ENCODE data around the gene PRDX5. TPM values are rescaled to one million over a fixed set of nuclear protein-coding genes. Genes with fewer than 3 reads are reported as not detected.
"Not testable (repeated sequence)": the region's sequence is repeated elsewhere in the genome, so short reads cannot be mapped to it uniquely, and the experiment has no call there.

PRDX5 gene
- total and polyA plus RNA-seq, 2 experiments from 2014 or later: 212 to 312 TPM

DNA sequence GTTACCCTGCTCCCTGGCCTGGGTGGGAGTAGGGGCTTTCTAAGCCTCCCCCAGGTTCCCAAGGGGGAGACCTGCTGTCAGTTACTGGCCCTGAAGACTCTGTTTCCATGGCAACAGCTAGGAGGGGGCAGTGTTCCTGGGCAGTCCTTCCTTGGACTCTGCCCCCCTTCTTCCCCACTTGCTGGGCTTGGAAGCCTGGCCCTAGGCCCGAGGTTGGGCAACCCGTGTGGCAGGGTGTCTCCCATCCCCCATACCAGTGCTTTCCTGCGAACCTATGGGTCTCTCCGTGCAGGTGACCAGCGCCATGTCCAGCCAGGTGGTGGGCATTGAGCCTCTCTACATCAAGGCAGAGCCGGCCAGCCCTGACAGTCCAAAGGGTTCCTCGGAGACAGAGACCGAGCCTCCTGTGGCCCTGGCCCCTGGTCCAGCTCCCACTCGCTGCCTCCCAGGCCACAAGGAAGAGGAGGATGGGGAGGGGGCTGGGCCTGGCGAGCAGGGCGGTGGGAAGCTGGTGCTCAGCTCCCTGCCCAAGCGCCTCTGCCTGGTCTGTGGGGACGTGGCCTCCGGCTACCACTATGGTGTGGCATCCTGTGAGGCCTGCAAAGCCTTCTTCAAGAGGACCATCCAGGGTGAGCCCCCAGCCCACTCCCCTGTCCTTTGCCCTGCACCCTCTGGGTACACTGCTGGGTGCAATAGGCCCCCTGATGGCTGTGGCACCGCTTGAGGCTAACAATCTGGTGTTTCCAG is 10.9 kb upstream of the PRDX5 start (continued):
- TF ChIP-seq, protein P1, sequence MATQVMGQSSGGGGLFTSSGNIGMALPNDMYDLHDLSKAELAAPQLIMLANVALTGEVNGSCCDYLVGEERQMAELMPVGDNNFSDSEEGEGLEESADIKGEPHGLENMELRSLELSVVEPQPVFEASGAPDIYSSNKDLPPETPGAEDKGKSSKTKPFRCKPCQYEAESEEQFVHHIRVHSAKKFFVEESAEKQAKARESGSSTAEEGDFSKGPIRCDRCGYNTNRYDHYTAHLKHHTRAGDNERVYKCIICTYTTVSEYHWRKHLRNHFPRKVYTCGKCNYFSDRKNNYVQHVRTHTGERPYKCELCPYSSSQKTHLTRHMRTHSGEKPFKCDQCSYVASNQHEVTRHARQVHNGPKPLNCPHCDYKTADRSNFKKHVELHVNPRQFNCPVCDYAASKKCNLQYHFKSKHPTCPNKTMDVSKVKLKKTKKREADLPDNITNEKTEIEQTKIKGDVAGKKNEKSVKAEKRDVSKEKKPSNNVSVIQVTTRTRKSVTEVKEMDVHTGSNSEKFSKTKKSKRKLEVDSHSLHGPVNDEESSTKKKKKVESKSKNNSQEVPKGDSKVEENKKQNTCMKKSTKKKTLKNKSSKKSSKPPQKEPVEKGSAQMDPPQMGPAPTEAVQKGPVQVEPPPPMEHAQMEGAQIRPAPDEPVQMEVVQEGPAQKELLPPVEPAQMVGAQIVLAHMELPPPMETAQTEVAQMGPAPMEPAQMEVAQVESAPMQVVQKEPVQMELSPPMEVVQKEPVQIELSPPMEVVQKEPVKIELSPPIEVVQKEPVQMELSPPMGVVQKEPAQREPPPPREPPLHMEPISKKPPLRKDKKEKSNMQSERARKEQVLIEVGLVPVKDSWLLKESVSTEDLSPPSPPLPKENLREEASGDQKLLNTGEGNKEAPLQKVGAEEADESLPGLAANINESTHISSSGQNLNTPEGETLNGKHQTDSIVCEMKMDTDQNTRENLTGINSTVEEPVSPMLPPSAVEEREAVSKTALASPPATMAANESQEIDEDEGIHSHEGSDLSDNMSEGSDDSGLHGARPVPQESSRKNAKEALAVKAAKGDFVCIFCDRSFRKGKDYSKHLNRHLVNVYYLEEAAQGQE (IDR thresholded peaks at IDR 0.05; ENCODE audit: unreplicated experiment): no peak
- TF ChIP-seq CTCF (conservative IDR thresholded peaks at IDR 0.05; ENCODE audit: low read depth in 2 of 2) (no peak), POLR2AphosphoS5 (IDR thresholded peaks at IDR 0.05; ENCODE audit: low read depth) (no peak), STAT1 (IDR thresholded peaks at IDR 0.05; ENCODE audit: unreplicated experiment) (no peak), NANOG (IDR thresholded peaks at IDR 0.05; ENCODE audit: borderline replicate concordance) (no peak), ETS1 (IDR thresholded peaks at IDR 0.05) (no peak), ZNF114 (CRISPR knock-in tag; IDR thresholded peaks at IDR 0.05) (no peak), CREB1 (CRISPR knock-in tag; IDR thresholded peaks at IDR 0.05; ENCODE audit: low read depth) (no peak)

DNA sequence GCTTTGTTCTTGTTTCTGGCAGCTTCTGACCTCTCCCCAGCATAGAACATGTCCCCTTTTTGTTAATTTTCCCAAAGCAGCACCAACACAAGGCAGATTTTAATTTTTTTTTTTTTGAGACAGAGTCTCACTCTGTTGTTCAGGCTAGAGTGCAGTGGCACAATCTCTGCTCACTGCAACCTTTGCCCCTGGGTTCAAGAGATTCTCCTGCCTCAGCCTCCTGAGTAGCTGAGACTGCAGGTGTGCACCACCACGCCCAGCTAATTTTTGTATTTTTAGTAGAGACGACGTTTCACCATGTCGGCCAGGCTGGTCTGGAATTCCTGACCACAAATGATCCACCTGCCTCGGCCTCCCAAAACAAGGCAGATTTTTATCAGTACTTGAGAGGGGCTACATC is 10.1 kb upstream of the PRDX5 start:
- H3K4me2 ChIP-seq; H3K27ac ChIP-seq (ENCODE audit: low read depth); H3K9me2 ChIP-seq (ENCODE audit: insufficient read depth); H3K36me3 ChIP-seq (ENCODE audit: insufficient read depth); H2AFZ ChIP-seq; H3K27ac Mint-ChIP-seq; H3K9me3 Mint-ChIP-seq; H3K4me3 ChIP-seq; H4K20me1 ChIP-seq (replicated peaks; ENCODE audit: insufficient read depth); H3K27me3 ChIP-seq (ENCODE audit: insufficient read depth); DNase-seq (ENCODE audit: low spot score); H3F3A ChIP-seq (replicated peaks; ENCODE audit: low read depth); H3K4me1 ChIP-seq (ENCODE audit: insufficient read depth); ATAC-seq: not testable (repeated sequence)
- H3K79me2 ChIP-seq (replicated peaks; ENCODE audit: insufficient read depth): peaks cover 39% of the 10 kb centered on the region
- Mint-ChIP-seq H3K27me3 (ENCODE audit: insufficient read depth, low read depth, poor library complexity) (peaks cover 23% of the 10 kb centered on the region), H3K4me1 (peaks cover 14% of the 10 kb centered on the region), H3K4me3 (peak overlapping the region; percentile 29; the same call in 2 of the 3 replicates), H3K36me3 (ENCODE audit: low read depth) (peaks cover 13% of the 10 kb centered on the region; the same call in 2 of the 3 replicates)
